ENCODE measurements around the gene TAF1L. TPM values are rescaled to one million over a fixed set of nuclear protein-coding genes. Genes with fewer than 3 reads are reported as not detected.

The TAF1L gene, protein sequence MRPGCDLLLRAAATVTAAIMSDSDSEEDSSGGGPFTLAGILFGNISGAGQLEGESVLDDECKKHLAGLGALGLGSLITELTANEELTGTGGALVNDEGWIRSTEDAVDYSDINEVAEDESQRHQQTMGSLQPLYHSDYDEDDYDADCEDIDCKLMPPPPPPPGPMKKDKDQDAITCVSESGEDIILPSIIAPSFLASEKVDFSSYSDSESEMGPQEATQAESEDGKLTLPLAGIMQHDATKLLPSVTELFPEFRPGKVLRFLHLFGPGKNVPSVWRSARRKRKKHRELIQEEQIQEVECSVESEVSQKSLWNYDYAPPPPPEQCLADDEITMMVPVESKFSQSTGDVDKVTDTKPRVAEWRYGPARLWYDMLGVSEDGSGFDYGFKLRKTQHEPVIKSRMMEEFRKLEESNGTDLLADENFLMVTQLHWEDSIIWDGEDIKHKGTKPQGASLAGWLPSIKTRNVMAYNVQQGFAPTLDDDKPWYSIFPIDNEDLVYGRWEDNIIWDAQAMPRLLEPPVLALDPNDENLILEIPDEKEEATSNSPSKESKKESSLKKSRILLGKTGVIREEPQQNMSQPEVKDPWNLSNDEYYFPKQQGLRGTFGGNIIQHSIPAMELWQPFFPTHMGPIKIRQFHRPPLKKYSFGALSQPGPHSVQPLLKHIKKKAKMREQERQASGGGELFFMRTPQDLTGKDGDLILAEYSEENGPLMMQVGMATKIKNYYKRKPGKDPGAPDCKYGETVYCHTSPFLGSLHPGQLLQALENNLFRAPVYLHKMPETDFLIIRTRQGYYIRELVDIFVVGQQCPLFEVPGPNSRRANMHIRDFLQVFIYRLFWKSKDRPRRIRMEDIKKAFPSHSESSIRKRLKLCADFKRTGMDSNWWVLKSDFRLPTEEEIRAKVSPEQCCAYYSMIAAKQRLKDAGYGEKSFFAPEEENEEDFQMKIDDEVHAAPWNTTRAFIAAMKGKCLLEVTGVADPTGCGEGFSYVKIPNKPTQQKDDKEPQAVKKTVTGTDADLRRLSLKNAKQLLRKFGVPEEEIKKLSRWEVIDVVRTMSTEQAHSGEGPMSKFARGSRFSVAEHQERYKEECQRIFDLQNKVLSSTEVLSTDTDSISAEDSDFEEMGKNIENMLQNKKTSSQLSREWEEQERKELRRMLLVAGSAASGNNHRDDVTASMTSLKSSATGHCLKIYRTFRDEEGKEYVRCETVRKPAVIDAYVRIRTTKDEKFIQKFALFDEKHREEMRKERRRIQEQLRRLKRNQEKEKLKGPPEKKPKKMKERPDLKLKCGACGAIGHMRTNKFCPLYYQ (N-terminal part only)
- total RNA-seq = under 0.01 TPM in 1 of 2 replicates, not detected in the other

DNA sequence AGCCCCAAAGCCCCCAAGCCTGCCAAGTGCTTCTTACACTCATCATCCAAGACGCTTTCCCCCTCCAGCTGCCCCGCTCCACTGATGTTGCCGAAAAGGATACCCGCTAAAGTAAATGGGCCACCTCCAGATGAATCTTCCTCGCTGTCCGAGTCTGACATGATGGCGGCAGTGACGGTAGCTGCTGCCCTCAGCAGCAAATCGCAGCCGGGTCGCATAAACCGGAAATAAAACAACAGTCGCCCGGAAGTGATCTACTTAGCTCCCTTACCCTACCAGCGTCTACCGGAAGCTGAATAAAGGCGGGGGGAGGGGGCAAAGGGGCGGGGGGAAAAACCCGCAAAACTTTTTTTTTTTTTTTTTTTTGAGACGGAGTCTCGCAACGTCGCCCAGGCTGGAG lies at the start of gene TAF1L:
Gene TAF1L, minus strand, starts transcription at position 308 of the 400 bp plus-strand sequence. Its CDS starts 90 bp downstream, at position 218.

Other genes with a start within 250 kb of the TAF1L start
- 18.9 and 36.2 TPM in 2 replicates for gene RIGI, start 109.5 kb downstream of the TAF1L start, total RNA-seq
- gene SMIM27, start 83.3 kb downstream of the TAF1L start, total RNA-seq = 1.8 and 3.6 TPM in 2 replicates
- gene TOPORS, start 83.1 kb downstream of the TAF1L start, total RNA-seq = 24.0 and 43.7 TPM in 2 replicates
- gene NDUFB6, start 62.5 kb downstream of the TAF1L start, total RNA-seq = 36.1 and 49.3 TPM in 2 replicates
- gene TMEM215, start 147.9 kb upstream of the TAF1L start, total RNA-seq = not detected in 2 replicates

All from bladder microvascular endothelial cell (primary cell).